ENCODE data around the gene OPHN1. TPM values are rescaled to one million over a fixed set of nuclear protein-coding genes. Genes with fewer than 3 reads are reported as not detected.

Gene OPHN1
- polyA plus RNA-seq, 1 experiment, result 5.9 TPM

DNA sequence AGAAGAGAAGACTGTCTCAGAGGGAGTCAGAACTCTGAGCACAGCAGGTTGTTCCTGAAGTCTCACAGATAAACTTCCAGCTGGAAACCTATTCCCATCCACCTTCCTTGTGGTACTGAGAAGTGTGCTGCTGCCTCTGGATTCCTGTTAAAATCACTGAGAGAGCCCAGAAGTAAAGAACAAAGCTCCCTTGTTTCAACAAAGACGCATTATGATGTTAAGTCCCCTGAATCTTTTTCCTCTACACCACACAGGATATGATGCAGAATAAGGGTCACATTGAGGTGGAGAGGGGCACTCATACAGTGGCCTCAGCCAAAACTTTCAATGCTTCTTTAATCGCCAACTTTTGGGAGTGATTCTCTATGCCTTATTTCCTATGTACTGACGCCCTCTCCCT, 321.0 kb downstream of the OPHN1 start:
- Histone ChIP-seq H3K4me3 (ENCODE audit: low read depth, low read length) (no peak overlapping the region), H3K36me3 (ENCODE audit: control insufficient read depth, insufficient read depth, low read length) (no peaks in the 10 kb centered on the region), H3K27me3 (ENCODE audit: control insufficient read depth, insufficient read depth, low read length) (no peaks in the 10 kb centered on the region)
- no peak for DNase-seq (ENCODE audit: low read depth)
- ChIA-PET CTCF (interaction anchor here (1.8 kb wide), 1 partner anchor 93 kb away, joined by 4 read pairs; no protein-coding TSS in a partner anchor), POLR2A (no interaction called here)
- TF ChIP-seq, protein P1, sequence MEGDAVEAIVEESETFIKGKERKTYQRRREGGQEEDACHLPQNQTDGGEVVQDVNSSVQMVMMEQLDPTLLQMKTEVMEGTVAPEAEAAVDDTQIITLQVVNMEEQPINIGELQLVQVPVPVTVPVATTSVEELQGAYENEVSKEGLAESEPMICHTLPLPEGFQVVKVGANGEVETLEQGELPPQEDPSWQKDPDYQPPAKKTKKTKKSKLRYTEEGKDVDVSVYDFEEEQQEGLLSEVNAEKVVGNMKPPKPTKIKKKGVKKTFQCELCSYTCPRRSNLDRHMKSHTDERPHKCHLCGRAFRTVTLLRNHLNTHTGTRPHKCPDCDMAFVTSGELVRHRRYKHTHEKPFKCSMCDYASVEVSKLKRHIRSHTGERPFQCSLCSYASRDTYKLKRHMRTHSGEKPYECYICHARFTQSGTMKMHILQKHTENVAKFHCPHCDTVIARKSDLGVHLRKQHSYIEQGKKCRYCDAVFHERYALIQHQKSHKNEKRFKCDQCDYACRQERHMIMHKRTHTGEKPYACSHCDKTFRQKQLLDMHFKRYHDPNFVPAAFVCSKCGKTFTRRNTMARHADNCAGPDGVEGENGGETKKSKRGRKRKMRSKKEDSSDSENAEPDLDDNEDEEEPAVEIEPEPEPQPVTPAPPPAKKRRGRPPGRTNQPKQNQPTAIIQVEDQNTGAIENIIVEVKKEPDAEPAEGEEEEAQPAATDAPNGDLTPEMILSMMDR (IDR thresholded peaks at IDR 0.05; ENCODE audit: insufficient read depth, low read depth, low read length), result no peak

DNA sequence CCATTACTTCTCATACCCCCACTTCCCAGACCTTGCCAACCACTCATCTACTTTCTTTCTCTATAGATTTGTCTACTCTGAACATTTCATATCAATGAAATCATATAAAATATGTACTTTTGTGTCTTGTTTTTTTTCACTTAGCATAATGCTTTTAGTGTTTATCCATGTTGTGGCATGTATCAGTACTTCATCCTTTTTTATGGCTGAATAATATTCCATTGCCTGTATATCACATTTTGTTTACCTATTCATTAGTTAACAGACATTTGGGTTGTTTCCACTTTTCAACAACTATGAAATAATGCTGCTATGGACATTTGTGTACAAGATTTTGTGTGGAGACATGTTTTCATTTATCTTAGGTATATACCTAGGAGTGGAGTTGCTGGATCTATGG, 324.1 kb downstream of the OPHN1 start:
- no peaks in the 10 kb centered on the region for H3K36me3 ChIP-seq (ENCODE audit: control insufficient read depth, insufficient read depth, low read length)
- TF ChIP-seq, protein P1 (IDR thresholded peaks at IDR 0.05; ENCODE audit: insufficient read depth, low read depth, low read length), result no peak
- no peak overlapping the region for H3K4me3 ChIP-seq (ENCODE audit: low read depth, low read length)
- H3K27me3 ChIP-seq (ENCODE audit: control insufficient read depth, insufficient read depth, low read length), result no peaks in the 10 kb centered on the region
- POLR2A ChIA-PET, result no interaction called here
- CTCF ChIA-PET, result no interaction called here
- no peak for DNase-seq (ENCODE audit: low read depth)

DNA sequence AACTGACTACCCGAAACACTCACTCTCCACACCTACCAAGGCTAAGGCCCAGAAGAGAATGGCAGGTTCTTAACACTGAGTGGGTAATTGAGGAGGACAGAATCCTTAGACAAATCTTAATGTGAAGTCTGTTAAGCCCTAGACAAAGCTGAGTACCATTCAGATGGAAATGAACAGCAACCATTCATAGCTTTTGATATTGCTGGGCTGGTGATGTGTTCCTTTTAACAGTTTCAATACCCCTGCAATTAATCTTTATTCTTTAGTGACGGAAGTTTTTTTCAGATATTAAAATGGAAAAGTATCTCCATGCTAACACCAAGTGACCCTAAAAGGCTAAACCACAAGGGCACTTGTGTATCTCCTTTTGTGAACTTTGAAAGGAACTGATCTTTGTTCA, 334.9 kb downstream of the OPHN1 start:
- TF ChIP-seq, protein P1 (IDR thresholded peaks at IDR 0.05; ENCODE audit: insufficient read depth, low read depth, low read length), result no peak
- no peaks in the 10 kb centered on the region for H3K27me3 ChIP-seq (ENCODE audit: control insufficient read depth, insufficient read depth, low read length)
- POLR2A ChIA-PET, result no interaction called here
- no peaks in the 10 kb centered on the region for H3K36me3 ChIP-seq (ENCODE audit: control insufficient read depth, insufficient read depth, low read length)
- CTCF ChIA-PET, result no interaction called here
- no peak overlapping the region for H3K4me3 ChIP-seq (ENCODE audit: low read depth, low read length)
- DNase-seq (ENCODE audit: low read depth), result no peak

DNA sequence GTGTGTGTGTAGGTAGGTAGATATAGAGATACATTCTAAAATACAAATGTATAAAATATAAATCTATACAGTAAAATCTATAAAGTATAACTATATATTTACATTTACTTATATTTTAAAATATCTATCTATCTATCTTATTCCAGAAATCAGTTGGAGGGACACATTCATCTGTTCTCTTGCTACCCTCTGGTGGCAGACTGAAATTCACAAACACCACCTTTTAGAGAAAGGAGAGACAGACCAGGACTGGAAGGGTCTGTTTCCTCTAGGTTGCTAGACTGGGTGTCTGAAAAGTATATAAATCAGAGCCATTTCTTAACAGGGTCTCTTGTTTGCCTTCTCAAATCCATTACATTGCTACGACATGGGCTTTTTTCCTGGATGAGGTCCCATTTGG, 343.0 kb downstream of the OPHN1 start:
- CTCF ChIA-PET, result interaction anchor here (0.6 to 4.9 kb wide), 2 partner anchors 72 to 324 kb away, joined by 3 to 36 read pairs; no protein-coding TSS in a partner anchor
- DNase-seq (ENCODE audit: low read depth), result no peak
- TF ChIP-seq, protein P1 (IDR thresholded peaks at IDR 0.05; ENCODE audit: insufficient read depth, low read depth, low read length), result no peak; the same call in 1 of the 2 replicates

DNA sequence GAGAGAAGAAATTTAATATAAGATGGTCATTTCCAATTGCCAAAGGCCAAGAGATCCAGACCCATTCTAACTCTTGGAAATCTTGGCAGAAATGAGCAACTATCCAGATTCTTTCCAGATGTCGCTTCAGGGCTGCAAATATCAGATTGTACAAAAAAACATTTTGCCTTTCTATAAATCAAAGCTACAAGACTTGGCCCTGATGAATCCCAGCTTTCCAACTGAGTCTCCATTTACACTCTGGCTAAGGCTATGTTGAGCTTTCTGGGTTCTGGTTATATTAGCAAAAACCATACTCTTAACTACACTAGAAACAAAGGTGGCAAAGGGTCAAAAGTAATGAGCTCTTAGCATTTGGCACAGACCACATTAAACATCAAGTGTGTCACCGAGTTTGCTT, 345.8 kb downstream of the OPHN1 start:
- Histone ChIP-seq H3K36me3 (ENCODE audit: control insufficient read depth, insufficient read depth, low read length) (no peaks in the 10 kb centered on the region), H3K27me3 (ENCODE audit: control insufficient read depth, insufficient read depth, low read length) (no peaks in the 10 kb centered on the region), H3K4me3 (ENCODE audit: low read depth, low read length) (no peak overlapping the region)
- TF ChIP-seq, protein P1 (IDR thresholded peaks at IDR 0.05; ENCODE audit: insufficient read depth, low read depth, low read length), result no peak
- CTCF ChIA-PET, result interaction anchor here (4.9 kb wide), 1 partner anchor 69 kb away, joined by 36 read pairs; no protein-coding TSS in a partner anchor
- DNase-seq (ENCODE audit: low read depth), result no peak
- POLR2A ChIA-PET, result no interaction called here

More for the DNA sequence above, 343.0 kb downstream of the OPHN1 start:
- POLR2A ChIA-PET, result no interaction called here
- no peaks in the 10 kb centered on the region for H3K27me3 ChIP-seq (ENCODE audit: control insufficient read depth, insufficient read depth, low read length)
- H3K36me3 ChIP-seq (ENCODE audit: control insufficient read depth, insufficient read depth, low read length), result no peaks in the 10 kb centered on the region
- no peak overlapping the region for H3K4me3 ChIP-seq (ENCODE audit: low read depth, low read length)

All from BJ (cell line).